Gastrocnemius medialis (tissue), 4 donors: ENCODE results near the gene CGNL1. TPM values are rescaled to one million over a fixed set of nuclear protein-coding genes. Genes with fewer than 3 reads are reported as not detected.

ENCODE experiments used
- ATAC-seq, 2 donors: fragments of 150-250 bp; one replicate each; pipeline ENCODE4 v1.9.1; 2016
- DNase-seq, 2 donors: peaks; one replicate each; pipeline ENCODE4 v3.0.0-alpha.2; 2019
- H3K27ac ChIP-seq, 4 donors: fragments of 200-600 bp; sonication (generic); 1 replicate in 1 of 4; 2 replicates in 3 of 4; pipeline ENCODE4 v1.5.1; 2016 to 2018; ENCODE audit warnings: mild to moderate bottlenecking in 2 of 4, moderate library complexity in 1 of 4
- H3K27me3 ChIP-seq, 3 donors: fragments of 200-600 bp; sonication (generic) in 2 of 3; 1 replicate in 1 of 3; 2 replicates in 2 of 3; pipeline versions ENCODE4 v1.5.1 to v1.6.0; 2016 to 2019; ENCODE audit warnings: mild to moderate bottlenecking in 1 of 3, moderate library complexity in 1 of 3
- H3K36me3 ChIP-seq, 2 donors: fragments of 200-600 bp; sonication (generic) in 1 of 2; one replicate each; pipeline ENCODE4 v1.5.1; 2017 to 2018
- H3K4me1 ChIP-seq, 2 donors: fragments of 200-600 bp; sonication (generic) in 1 of 2; one replicate each; pipeline ENCODE4 v1.5.1; 2016 to 2017; ENCODE audit warnings: mild to moderate bottlenecking in 2 of 2
- H3K4me3 ChIP-seq, 4 donors: fragments of 200-600 bp; sonication (generic) in 3 of 4; 1 replicate in 1 of 4; 2 replicates in 3 of 4; pipeline ENCODE4 v1.5.1; 2016 to 2019; ENCODE audit warnings: mild to moderate bottlenecking in 2 of 4
- H3K9me3 ChIP-seq, 3 donors: fragments of 200-600 bp; sonication (generic) in 2 of 3; 1 replicate in 1 of 3; 2 replicates in 2 of 3; pipeline ENCODE4 v1.5.1; 2016 to 2019
- CTCF ChIP-seq, 5 experiments: fragments of 450-650 bp in 3 of 5; fragments of 200-600 bp in 2 of 5; sonication (generic) in 2 of 5; IDR thresholded peaks in 4 of 5; conservative IDR thresholded peaks in 1 of 5; 1 replicate in 4 of 5; 2 replicates in 1 of 5; pipeline ENCODE4 v1.5.1; 2016 to 2019; ENCODE audit warnings: antibody characterized with exemption in 5 of 5, mild to moderate bottlenecking in 3 of 5, moderate library complexity in 3 of 5
- POLR2A ChIP-seq, 2 donors: fragments of 450-650 bp; IDR thresholded peaks; one replicate each; pipeline ENCODE4 v1.6.1; 2017; ENCODE audit warnings: antibody characterized with exemption in 2 of 2, mild to moderate bottlenecking in 2 of 2, moderate library complexity in 2 of 2
- in situ Hi-C, 4 donors: fragments of 200-750 bp; cut with MboI; loops; one replicate each; pipeline versions ENCODE4 v1.15.0 to v1.8.0; 2017; ENCODE audit warnings: low sequenced_read_pairs in 4 of 4
- intact Hi-C: fragments of 100-400 bp; cut with DNase I; formaldehyde crosslinking; loops from one replicate; pipeline ENCODE4 v1.15.1; 2023; ENCODE audit warnings: low total_unique reads
- total RNA-seq, 4 donors: library from RNA; depleted of rRNA; stranded (reverse); fragments of >200 nt; gene quantifications; one replicate each; pipeline versions ENCODE4 v1.1.0 to v1.2.3, GENCODE V29; 2016

The CGNL1 gene
- total RNA-seq, 4 donors from 2014 or later = 0.15 to 0.85 (median 0.49) TPM

DNA sequence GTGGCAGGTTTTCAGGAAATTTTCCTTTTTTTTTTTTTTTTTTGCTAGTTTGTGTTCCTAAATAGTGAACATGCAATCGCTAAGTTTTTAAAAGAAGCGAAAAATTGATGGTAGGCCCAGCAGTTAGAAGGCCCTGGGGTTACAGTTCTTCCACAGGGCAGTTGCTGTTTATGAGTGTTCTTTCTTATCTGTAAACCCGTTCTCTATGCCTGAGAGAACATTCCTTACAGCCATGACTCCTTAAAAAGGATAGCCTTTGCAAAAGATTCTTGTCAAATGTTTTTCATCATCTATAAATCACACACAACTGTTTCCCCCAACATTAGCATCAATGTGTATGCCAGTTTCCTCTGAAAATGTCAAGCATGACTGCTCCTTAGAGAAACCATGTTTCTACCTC is 191.6 kb downstream of the CGNL1 start:
- no peaks in the 10 kb centered on the region for H3K36me3 ChIP-seq
- intact Hi-C loops (no loop called here), in situ Hi-C loops (loop anchor here in 3 of 4 donors (25.0 kb wide), 3 partner anchors 94 to 494 kb away; partner anchors contain the start of gene ALDH1A2 (in 1 of the 3))
- H3K27ac ChIP-seq = no peak overlapping the region
- no peaks in the 10 kb centered on the region for H3K4me1 ChIP-seq
- no peak for DNase-seq
- TF ChIP-seq CTCF (IDR thresholded peaks at IDR 0.05 in 4 of 5, conservative IDR thresholded peaks at IDR 0.05 in 1 of 5) = no peak
- TF ChIP-seq POLR2A (IDR thresholded peaks at IDR 0.05) = no peak
- no peaks in the 10 kb centered on the region for H3K27me3 ChIP-seq
- no peaks in the 10 kb centered on the region for H3K9me3 ChIP-seq
- H3K4me3 ChIP-seq = no peak overlapping the region
- ATAC-seq = no peak

GRCh38 chr15:57568299-57568698 is 192.0 kb downstream of the CGNL1 start:
- TF ChIP-seq POLR2A (IDR thresholded peaks at IDR 0.05) = no peak
- no peak for TF ChIP-seq CTCF (IDR thresholded peaks at IDR 0.05 in 4 of 5, conservative IDR thresholded peaks at IDR 0.05 in 1 of 5)
- Histone ChIP-seq H3K27ac (no peak overlapping the region), H3K27me3 (no peaks in the 10 kb centered on the region), H3K9me3 (no peaks in the 10 kb centered on the region), H3K4me3 (no peak overlapping the region), H3K36me3 (no peaks in the 10 kb centered on the region), H3K4me1 (no peaks in the 10 kb centered on the region)
- intact Hi-C loops (no loop called here), in situ Hi-C loops (loop anchor here in 3 of 4 donors (25.0 kb wide), 3 partner anchors 94 to 494 kb away; partner anchors contain the start of gene ALDH1A2 (in 1 of the 3))
- ATAC-seq = no peak
- DNase-seq = no peak

- Histone ChIP-seq H3K27ac (no peak overlapping the region), H3K4me3 (no peak overlapping the region), H3K36me3 (no peaks in the 10 kb centered on the region), H3K4me1 (no peaks in the 10 kb centered on the region), H3K27me3 (no peaks in the 10 kb centered on the region), H3K9me3 (no peaks in the 10 kb centered on the region)
- DNase-seq (no peak), ATAC-seq (no peak)
- intact Hi-C loops (no loop called here), in situ Hi-C loops (loop anchor here in 3 of 4 donors (25.0 kb wide), 3 partner anchors 92 to 492 kb away; partner anchors contain the start of gene ALDH1A2 (in 1 of the 3))
- TF ChIP-seq CTCF (IDR thresholded peaks at IDR 0.05 in 4 of 5, conservative IDR thresholded peaks at IDR 0.05 in 1 of 5) = no peak
- no peak for TF ChIP-seq POLR2A (IDR thresholded peaks at IDR 0.05)
These were observed 194.0 kb downstream of the CGNL1 start for GRCh38 chr15:57570340-57570739.

- Histone ChIP-seq H3K4me3 (no peak overlapping the region), H3K36me3 (no peaks in the 10 kb centered on the region), H3K9me3 (no peaks in the 10 kb centered on the region), H3K27me3 (no peaks in the 10 kb centered on the region), H3K4me1 (no peaks in the 10 kb centered on the region), H3K27ac (no peak overlapping the region)
- intact Hi-C loops = no loop called here
- ATAC-seq = no peak
- in situ Hi-C loops = loop anchor here in 3 of 4 donors (25.0 kb wide), 3 partner anchors 91 to 491 kb away; partner anchors contain the start of gene ALDH1A2 (in 1 of the 3)
- TF ChIP-seq POLR2A (IDR thresholded peaks at IDR 0.05) = no peak
- TF ChIP-seq CTCF (IDR thresholded peaks at IDR 0.05 in 4 of 5, conservative IDR thresholded peaks at IDR 0.05 in 1 of 5) = no peak
- no peak for DNase-seq
These were observed 194.7 kb downstream of the CGNL1 start for GRCh38 chr15:57570994-57571393.

DNA sequence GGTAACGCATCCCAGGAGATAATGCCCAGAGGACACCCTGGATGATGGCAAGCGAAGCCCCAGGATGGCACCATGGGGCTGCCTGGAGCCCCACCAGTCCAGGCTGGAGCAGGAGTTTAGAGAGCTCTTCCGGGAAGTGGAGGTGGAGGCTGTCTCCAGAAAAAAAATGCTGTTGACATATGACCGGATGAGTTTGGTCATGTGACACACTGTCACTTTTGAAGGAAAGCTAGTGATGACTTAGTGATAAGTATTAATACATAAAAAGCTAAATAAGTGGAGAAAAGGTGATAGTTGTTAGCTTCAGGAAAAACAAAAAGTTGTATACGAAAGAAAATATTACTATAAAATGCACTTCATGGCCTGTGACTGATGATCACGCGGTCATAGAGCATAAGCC is 195.4 kb downstream of the CGNL1 start:
- TF ChIP-seq POLR2A (IDR thresholded peaks at IDR 0.05) (no peak), CTCF (IDR thresholded peaks at IDR 0.05 in 4 of 5, conservative IDR thresholded peaks at IDR 0.05 in 1 of 5) (no peak)
- H3K9me3 ChIP-seq = no peaks in the 10 kb centered on the region
- H3K4me3 ChIP-seq = no peak overlapping the region
- no peaks in the 10 kb centered on the region for H3K4me1 ChIP-seq
- intact Hi-C loops (no loop called here), in situ Hi-C loops (loop anchor here in 3 of 4 donors (25.0 kb wide), 3 partner anchors 91 to 491 kb away; partner anchors contain the start of gene ALDH1A2 (in 1 of the 3))
- no peak for DNase-seq
- H3K27ac ChIP-seq = no peak overlapping the region
- no peaks in the 10 kb centered on the region for H3K36me3 ChIP-seq
- H3K27me3 ChIP-seq = no peaks in the 10 kb centered on the region
- ATAC-seq = no peak
